Measurements from ENCODE around the gene WDR4.
"Not testable (repeated sequence)": the region's sequence is repeated elsewhere in the genome, so short reads cannot be mapped to it uniquely, and the experiment has no call there.

The WDR4 gene

GRCh38 chr21:42875811-42876210 is 3.5 kb downstream of the WDR4 start:
- not testable (repeated sequence) for DNase-seq (ENCODE audit: low read depth)

- DNase-seq (ENCODE audit: low read depth): no peak
Measured at GRCh38 chr21:42873096-42873495, 6.2 kb downstream of the WDR4 start.

- no peak for DNase-seq (ENCODE audit: low read depth)
Measured at GRCh38 chr21:42868196-42868595, 11.1 kb downstream of the WDR4 start.

GRCh38 chr21:42865776-42866160 is 13.6 kb downstream of the WDR4 start:
- no peak for DNase-seq (ENCODE audit: low read depth)

- no peak for DNase-seq (ENCODE audit: low read depth)
Measured at GRCh38 chr21:42864815-42865775, 14.2 kb downstream of the WDR4 start.

GRCh38 chr21:42864286-42864685 is 15.1 kb downstream of the WDR4 start:
- no peak for DNase-seq (ENCODE audit: low read depth)

GRCh38 chr21:42863504-42863870 is 15.9 kb downstream of the WDR4 start:
- no peak for DNase-seq (ENCODE audit: low read depth)

GRCh38 chr21:42862774-42863503 is 16.4 kb downstream of the WDR4 start:
- DNase-seq (ENCODE audit: low read depth): no peak

- DNase-seq (ENCODE audit: low read depth): no peak
Measured at GRCh38 chr21:42861848-42862400, 17.4 kb downstream of the WDR4 start.

GRCh38 chr21:42861311-42861847 is 18.0 kb downstream of the WDR4 start:
- no peak for DNase-seq (ENCODE audit: low read depth)

GRCh38 chr21:42860345-42860744 is 19.0 kb downstream of the WDR4 start:
- DNase-seq (ENCODE audit: low read depth): no peak

- DNase-seq (ENCODE audit: low read depth): no peak
Measured at GRCh38 chr21:42859891-42860230, 19.5 kb downstream of the WDR4 start.

- no peak for DNase-seq (ENCODE audit: low read depth)
Measured at GRCh38 chr21:42858957-42859890, 20.1 kb downstream of the WDR4 start.

- no peak for DNase-seq (ENCODE audit: low read depth)
Measured at GRCh38 chr21:42858185-42858847, 21.0 kb downstream of the WDR4 start.

GRCh38 chr21:42857216-42857615 is 22.1 kb downstream of the WDR4 start:
- DNase-seq (ENCODE audit: low read depth): no peak

GRCh38 chr21:42855937-42856335 is 23.4 kb downstream of the WDR4 start:
- DNase-seq (ENCODE audit: low read depth): no peak

- no peak for DNase-seq (ENCODE audit: low read depth)
Measured at GRCh38 chr21:42855171-42855936, 24.0 kb downstream of the WDR4 start.

GRCh38 chr21:42854246-42855010 is 24.9 kb downstream of the WDR4 start:
- no peak for DNase-seq (ENCODE audit: low read depth)

GRCh38 chr21:42853621-42854020 is 25.7 kb downstream of the WDR4 start:
- DNase-seq (ENCODE audit: low read depth): no peak
